ENCODE data around the gene ADGRF3. TPM values are rescaled to one million over a fixed set of nuclear protein-coding genes. Genes with fewer than 3 reads are reported as not detected.

Gene ADGRF3
- total and polyA plus RNA-seq, 2 of the 13 experiments (the other 11 are each of a cell fraction or from before 2014, with no cell fraction given) = 0.40 to 1.5 TPM

- Histone ChIP-seq H3K9ac (ENCODE audit: insufficient read depth, low read depth, low read length) (no peak overlapping the region), H2AFZ (ENCODE audit: low read length) (no peak overlapping the region), H3K36me3 (replicated peaks in 1 of 2; ENCODE audit: control insufficient read depth in 1 of 2, insufficient read depth in 2 of 2, low read length in 2 of 2) (peaks cover 1 to 15% of the 10 kb centered on the region in 2 experiments; a peak in 4 of 5 replicates), H3K9me3 (ENCODE audit: low read length) (no peaks in the 10 kb centered on the region), H3K4me3 (replicated peaks in 1 of 3; ENCODE audit: insufficient read depth in 1 of 3, low read depth in 2 of 3, low read length in 3 of 3) (no peak overlapping the region), H3K27me3 (ENCODE audit: control insufficient read depth in 1 of 2, insufficient read depth in 2 of 2, low read length in 2 of 2) (no peaks in the 10 kb centered on the region), H4K20me1 (ENCODE audit: insufficient read depth, low read length) (peaks cover 52% of the 10 kb centered on the region), H3K27ac (ENCODE audit: extremely low read length, insufficient read depth, low read length) (no peak overlapping the region), H3K79me2 (ENCODE audit: insufficient read depth, low read length) (peaks cover 88% of the 10 kb centered on the region), H3K4me1 (ENCODE audit: insufficient read depth, low read length) (peaks cover 31% of the 10 kb centered on the region), H3K4me2 (ENCODE audit: low read depth, low read length) (no peak overlapping the region)
- intact Hi-C loops (cut with micrococcal nuclease; ENCODE audit: unreplicated experiment) = no loop called here
- in situ Hi-C loops (cut with HindIII; ENCODE audit: extremely low pct_ligation_motif_present, low pct_unique_long_range_greater_than_20kb) = no loop called here
- ChIA-PET CTCF (ENCODE audit: low intra/inter-chr PET ratio, low total read pairs) (no interaction called here), POLR2A (no interaction called here)
- 91% methylated on average over 4 of the region's 4 CpGs for WGBS (ENCODE audit: low lambda C conversion rate)
- ATAC-seq (no peak), FAIRE-seq (no peak), DNase-seq (ENCODE audit: low spot score) (no peak)
- BruUV-seq (replicated peaks) = no TSS peak
- TF ChIP-seq ATF4 (CRISPR knock-in tag; IDR thresholded peaks at IDR 0.05) = no peak
- TF ChIP-seq SMAD3 (CRISPR knock-in tag; IDR thresholded peaks at IDR 0.05) = no peak
- no peak for TF ChIP-seq ATF7 (IDR thresholded peaks at IDR 0.05)
- TF ChIP-seq ATF7 (CRISPR knock-in tag; IDR thresholded peaks at IDR 0.05) = no peak
- no peak for TF ChIP-seq SKI (IDR thresholded peaks at IDR 0.05; ENCODE audit: partially characterized antibody)
- TF ChIP-seq HES4 (CRISPR knock-in tag; IDR thresholded peaks at IDR 0.05; ENCODE audit: borderline replicate concordance) = no peak
- no peak for TF ChIP-seq RAD51 (IDR thresholded peaks at IDR 0.05; ENCODE audit: borderline replicate concordance)
- TF ChIP-seq SAFB2 (CRISPR knock-in tag; IDR thresholded peaks at IDR 0.05; ENCODE audit: borderline replicate concordance, low read depth) = no peak
- TF ChIP-seq KDM2A (CRISPR knock-in tag; IDR thresholded peaks at IDR 0.05; ENCODE audit: borderline replicate concordance, low read depth) = no peak
- no peak for TF ChIP-seq AHR (CRISPR knock-in tag; IDR thresholded peaks at IDR 0.05)
- TF ChIP-seq ZNF496 (CRISPR knock-in tag; IDR thresholded peaks at IDR 0.05; ENCODE audit: insufficient replicate concordance) = no peak
- no peak for TF ChIP-seq YY1 (IDR thresholded peaks at IDR 0.05; ENCODE audit: insufficient read depth, insufficient replicate concordance, low read depth, low read length)
- TF ChIP-seq POLR2AphosphoS5 (IDR thresholded peaks at IDR 0.05; ENCODE audit: low read depth, low read length) = no peak
- TF ChIP-seq, protein P1, sequence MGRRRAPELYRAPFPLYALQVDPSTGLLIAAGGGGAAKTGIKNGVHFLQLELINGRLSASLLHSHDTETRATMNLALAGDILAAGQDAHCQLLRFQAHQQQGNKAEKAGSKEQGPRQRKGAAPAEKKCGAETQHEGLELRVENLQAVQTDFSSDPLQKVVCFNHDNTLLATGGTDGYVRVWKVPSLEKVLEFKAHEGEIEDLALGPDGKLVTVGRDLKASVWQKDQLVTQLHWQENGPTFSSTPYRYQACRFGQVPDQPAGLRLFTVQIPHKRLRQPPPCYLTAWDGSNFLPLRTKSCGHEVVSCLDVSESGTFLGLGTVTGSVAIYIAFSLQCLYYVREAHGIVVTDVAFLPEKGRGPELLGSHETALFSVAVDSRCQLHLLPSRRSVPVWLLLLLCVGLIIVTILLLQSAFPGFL (CRISPR knock-in tag; IDR thresholded peaks at IDR 0.05) = no peak
- no peak for TF ChIP-seq HNRNPUL1 (IDR thresholded peaks at IDR 0.05; ENCODE audit: low read depth, low read length)
- TF ChIP-seq ZFP82 (CRISPR knock-in tag; IDR thresholded peaks at IDR 0.05; ENCODE audit: borderline replicate concordance) = no peak
- TF ChIP-seq TIGD3 (CRISPR knock-in tag; IDR thresholded peaks at IDR 0.05; ENCODE audit: borderline replicate concordance) = no peak
Measured at GRCh38 chr2:26359886-26360473, 13.4 kb upstream of the ADGRF3 start.
